Testis (tissue), 3 donors: ENCODE measurements around the gene TMEM267. TPM values are rescaled to one million over a fixed set of nuclear protein-coding genes. Genes with fewer than 3 reads are reported as not detected.
A peak's percentile ranks its signal among the peaks of the same experiment; 100 is the strongest.

Experiments used
- DNase-seq: peaks from one replicate; pipeline ENCODE4 v3.0.0-alpha.2; 2019
- H3K27ac ChIP-seq, 2 donors: fragments of 200-600 bp; sonication (generic); one replicate each; pipeline ENCODE4 v1.5.1; 2019
- H3K27me3 ChIP-seq: fragments of 200-600 bp; sonication (generic); one replicate; pipeline ENCODE4 v1.5.1; 2019
- H3K36me3 ChIP-seq: fragments of 200-600 bp; sonication (generic); one replicate; pipeline ENCODE4 v1.5.1; 2017; ENCODE audit warnings: low read depth; ENCODE audit errors: missing control alignments
- H3K4me1 ChIP-seq: fragments of 200-600 bp; sonication (generic); one replicate; pipeline ENCODE4 v1.5.1; 2019
- H3K4me3 ChIP-seq, 2 donors: fragments of 200-600 bp; sonication (generic); one replicate each; pipeline ENCODE4 v1.5.1; 2017 to 2019
- H3K9me3 ChIP-seq: fragments of 200-600 bp; sonication (generic); one replicate; pipeline ENCODE4 v1.5.1; 2017
- POLR2A ChIP-seq: fragments of 450-650 bp; IDR thresholded peaks from one replicate; pipeline ENCODE4 v1.6.1; 2017; ENCODE audit warnings: antibody characterized with exemption, mild to moderate bottlenecking, moderate library complexity
- WGBS, 2 donors: methylation state at CpG; one replicate each; pipeline ENCODE4 v1.1.5; 2018; 5-methylcytosine and 5-hydroxymethylcytosine counted together
- intact Hi-C: fragments of 100-400 bp; cut with DNase I; formaldehyde crosslinking; loops from one replicate; pipeline ENCODE4 v1.15.1; 2023; ENCODE audit warnings: low total_unique reads
- polyA plus RNA-seq: library from polyadenylated mRNA; stranded (reverse); fragments of 350-450 nt; fragmentation: Illumina TruSeq; extraction: RNeasy Lipid Tissue Mini Kit (QIAGEN cat#74804); gene quantifications from one replicate; pipeline ENCODE4 v1.2.3, GENCODE V29; 2014; ENCODE audit warnings: low read depth, low replicate concordance; ENCODE audit not compliant: insufficient read depth
- total RNA-seq, 2 donors: library from RNA; depleted of rRNA; stranded (reverse); fragments of >200 nt; gene quantifications; one replicate each; pipeline ENCODE4 v1.2.3, GENCODE V29; 2016
- TF ChIP-seq, protein P1 (sequence below), 3 experiments: fragments of 450-650 bp in 2 of 3; fragments of 200-600 bp in 1 of 3; sonication (generic) in 1 of 3; IDR thresholded peaks; one replicate each; pipeline ENCODE4 v1.5.1; 2016 to 2019; ENCODE audit warnings: antibody characterized with exemption in 3 of 3, mild to moderate bottlenecking in 2 of 3, moderate library complexity in 1 of 3

Gene TMEM267
- total and polyA plus RNA-seq, 3 donors from 2014 or later, result 8.1 to 21.0 (median 8.3) TPM

DNA sequence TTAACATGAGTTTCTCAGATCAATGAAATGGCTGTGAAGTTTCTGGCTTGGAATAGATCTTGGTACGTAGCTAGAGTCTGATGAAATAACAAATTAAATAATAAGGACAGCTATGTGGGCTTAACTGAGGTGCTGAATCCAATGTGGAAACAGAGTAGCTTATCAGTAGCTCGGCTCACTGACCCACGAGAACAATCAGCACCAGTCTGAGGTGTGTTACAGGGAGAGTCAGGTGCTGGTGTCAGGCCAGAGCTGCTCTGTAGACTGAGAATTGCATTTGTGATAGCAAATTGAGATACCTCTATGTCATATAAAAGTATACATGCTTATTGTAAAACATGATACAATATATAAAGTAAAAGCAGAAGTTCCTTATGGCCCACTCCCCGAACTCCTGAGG is 50.3 kb downstream of the TMEM267 start:
- no peak overlapping the region for H3K4me3 ChIP-seq
- no peaks in the 10 kb centered on the region for H3K36me3 ChIP-seq
- H3K27me3 ChIP-seq, result no peaks in the 10 kb centered on the region
- intact Hi-C loops, result no loop called here
- H3K27ac ChIP-seq, result no peak overlapping the region
- H3K4me1 ChIP-seq, result no peaks in the 10 kb centered on the region
- H3K9me3 ChIP-seq, result no peaks in the 10 kb centered on the region
- no peak for TF ChIP-seq POLR2A
- TF ChIP-seq, protein P1, sequence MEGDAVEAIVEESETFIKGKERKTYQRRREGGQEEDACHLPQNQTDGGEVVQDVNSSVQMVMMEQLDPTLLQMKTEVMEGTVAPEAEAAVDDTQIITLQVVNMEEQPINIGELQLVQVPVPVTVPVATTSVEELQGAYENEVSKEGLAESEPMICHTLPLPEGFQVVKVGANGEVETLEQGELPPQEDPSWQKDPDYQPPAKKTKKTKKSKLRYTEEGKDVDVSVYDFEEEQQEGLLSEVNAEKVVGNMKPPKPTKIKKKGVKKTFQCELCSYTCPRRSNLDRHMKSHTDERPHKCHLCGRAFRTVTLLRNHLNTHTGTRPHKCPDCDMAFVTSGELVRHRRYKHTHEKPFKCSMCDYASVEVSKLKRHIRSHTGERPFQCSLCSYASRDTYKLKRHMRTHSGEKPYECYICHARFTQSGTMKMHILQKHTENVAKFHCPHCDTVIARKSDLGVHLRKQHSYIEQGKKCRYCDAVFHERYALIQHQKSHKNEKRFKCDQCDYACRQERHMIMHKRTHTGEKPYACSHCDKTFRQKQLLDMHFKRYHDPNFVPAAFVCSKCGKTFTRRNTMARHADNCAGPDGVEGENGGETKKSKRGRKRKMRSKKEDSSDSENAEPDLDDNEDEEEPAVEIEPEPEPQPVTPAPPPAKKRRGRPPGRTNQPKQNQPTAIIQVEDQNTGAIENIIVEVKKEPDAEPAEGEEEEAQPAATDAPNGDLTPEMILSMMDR (IDR thresholded peaks at IDR 0.05), result no peak
- WGBS, 2 donors, result 54 to 65% methylated on average over 4 of the region's 4 CpGs
- no peak for DNase-seq

DNA sequence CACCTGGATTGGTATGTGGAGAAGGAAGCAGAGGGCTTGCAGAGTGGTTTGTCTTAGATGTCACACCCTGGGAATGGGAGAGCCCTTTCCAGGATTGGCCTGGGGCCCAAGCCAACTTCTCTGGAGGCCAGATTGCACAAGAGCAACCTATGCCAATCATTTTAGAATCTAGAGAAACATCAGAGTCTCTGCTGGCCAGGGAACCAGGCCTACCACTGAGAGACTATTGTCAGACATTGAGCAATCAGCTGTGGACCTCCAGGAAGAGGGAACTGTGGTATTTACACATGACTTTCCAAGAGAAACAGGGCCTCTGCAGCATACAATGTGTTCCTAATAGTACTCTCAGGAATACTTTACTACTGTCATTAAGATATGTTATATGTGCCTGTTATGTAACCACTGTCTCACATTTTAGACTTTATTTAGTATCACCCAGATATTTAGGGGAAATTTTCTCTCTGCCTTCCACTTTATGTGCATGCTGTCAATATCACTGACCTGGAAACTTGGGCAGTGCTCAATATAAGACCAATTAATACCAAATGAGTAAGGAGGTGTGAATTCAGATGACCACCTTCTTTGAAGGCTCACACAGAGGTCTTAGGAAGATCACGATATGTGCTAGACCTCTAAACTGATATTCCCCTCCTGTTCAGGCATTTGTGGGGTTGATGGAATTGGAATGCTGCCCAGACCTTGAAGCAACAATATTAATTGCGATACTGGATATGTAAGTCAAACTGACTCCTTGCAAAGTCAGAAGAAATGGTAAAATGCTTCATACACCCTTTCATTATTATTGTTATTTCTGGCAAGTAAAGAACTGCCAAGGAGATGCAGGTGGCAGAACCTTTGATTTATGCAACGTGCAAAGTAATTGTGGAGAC is 50.9 kb downstream of the TMEM267 start:
- DNase-seq, result peak; percentile 50
- intact Hi-C loops, result no loop called here
- Histone ChIP-seq H3K9me3 (no peaks in the 10 kb centered on the region), H3K27me3 (no peaks in the 10 kb centered on the region), H3K4me3 (no peak overlapping the region), H3K4me1 (no peaks in the 10 kb centered on the region), H3K36me3 (no peaks in the 10 kb centered on the region), H3K27ac (no peak overlapping the region)
- no peak for TF ChIP-seq POLR2A
- TF ChIP-seq, protein P1 (IDR thresholded peaks at IDR 0.05), result no peak
- 43 to 55% methylated on average over 3 of the region's 3 CpGs for WGBS, 2 donors

DNA sequence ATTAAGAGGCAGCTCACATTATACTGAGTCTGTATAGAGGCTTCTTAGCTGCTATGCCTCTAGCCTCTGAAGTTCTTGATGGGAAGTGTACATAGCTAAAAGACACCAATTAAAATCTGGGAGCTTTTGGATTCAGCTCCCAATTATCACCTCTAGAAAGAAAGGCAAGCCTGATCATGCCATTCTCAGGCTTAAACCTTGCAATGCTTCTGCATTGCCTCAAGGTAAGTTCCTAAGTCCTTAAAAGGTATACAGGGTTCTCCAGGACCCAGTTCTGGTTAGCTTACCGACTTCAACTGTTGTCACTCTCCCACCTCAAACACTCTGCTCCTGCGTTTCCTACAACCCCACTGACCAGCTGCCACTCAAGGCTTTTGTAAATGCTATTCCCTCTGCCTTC is 54.0 kb downstream of the TMEM267 start:
- Histone ChIP-seq H3K9me3 (no peaks in the 10 kb centered on the region), H3K4me3 (no peak overlapping the region), H3K27ac (no peak overlapping the region), H3K27me3 (no peaks in the 10 kb centered on the region), H3K4me1 (no peaks in the 10 kb centered on the region), H3K36me3 (no peaks in the 10 kb centered on the region)
- TF ChIP-seq, protein P1 (IDR thresholded peaks at IDR 0.05), result no peak
- TF ChIP-seq POLR2A, result no peak
- intact Hi-C loops, result no loop called here
- 85 to 97% methylated on average over 2 of the region's 2 CpGs for WGBS, 2 donors
- DNase-seq, result no peak

DNA sequence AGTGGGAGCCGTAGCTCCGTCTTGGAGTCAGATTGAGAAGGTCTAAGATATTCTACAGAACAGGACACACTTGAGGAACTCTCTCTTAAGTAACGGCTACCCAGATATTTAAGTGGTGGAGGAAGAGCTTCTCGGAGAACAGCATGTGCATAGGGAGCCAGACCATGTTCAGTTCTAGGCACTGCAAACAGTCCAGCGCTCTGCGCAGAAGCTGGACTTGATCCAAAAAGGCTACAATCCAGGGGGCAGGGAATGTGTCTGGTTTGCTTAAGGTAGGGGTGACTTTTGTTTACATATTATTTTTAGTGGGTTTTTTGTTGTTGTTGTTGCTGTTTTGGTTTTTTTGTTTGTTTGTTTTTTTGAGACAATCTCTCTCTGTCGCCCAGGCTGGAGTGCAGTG is 54.6 kb downstream of the TMEM267 start:
- DNase-seq, result no peak
- Histone ChIP-seq H3K27me3 (no peaks in the 10 kb centered on the region), H3K9me3 (no peaks in the 10 kb centered on the region), H3K36me3 (no peaks in the 10 kb centered on the region), H3K4me3 (no peak overlapping the region), H3K4me1 (no peaks in the 10 kb centered on the region), H3K27ac (no peak overlapping the region)
- 60 to 74% methylated on average over 7 of the region's 7 CpGs for WGBS, 2 donors
- intact Hi-C loops, result no loop called here
- TF ChIP-seq POLR2A, result no peak
- TF ChIP-seq, protein P1 (IDR thresholded peaks at IDR 0.05), result no peak

DNA sequence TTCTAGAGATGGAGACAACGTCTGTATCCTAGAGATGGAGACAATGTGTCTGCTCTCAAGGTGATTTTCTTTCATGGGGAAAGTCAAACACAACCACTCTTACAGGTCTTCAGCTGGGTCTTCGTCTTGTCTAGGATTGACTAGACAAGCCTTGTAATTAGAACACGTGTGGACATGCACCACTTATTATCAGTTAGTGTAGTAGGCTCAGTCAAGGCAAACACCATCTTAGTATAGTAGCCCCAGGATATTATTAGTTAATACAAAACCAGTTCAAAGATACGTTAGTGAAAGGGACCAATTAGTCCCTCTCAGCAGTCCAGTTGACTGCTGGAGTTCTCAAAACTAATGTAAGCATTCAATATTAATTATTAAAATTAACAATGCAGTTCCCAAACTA is 56.4 kb downstream of the TMEM267 start:
- Histone ChIP-seq H3K27ac (no peak overlapping the region), H3K4me3 (no peak overlapping the region), H3K36me3 (no peaks in the 10 kb centered on the region), H3K4me1 (no peaks in the 10 kb centered on the region), H3K27me3 (no peaks in the 10 kb centered on the region), H3K9me3 (no peaks in the 10 kb centered on the region)
- 60 to 73% methylated on average over 4 of the region's 4 CpGs for WGBS, 2 donors
- DNase-seq, result no peak
- TF ChIP-seq POLR2A, result no peak
- TF ChIP-seq, protein P1 (IDR thresholded peaks at IDR 0.05), result no peak
- intact Hi-C loops, result no loop called here
